Esophagus muscularis mucosa (tissue), 4 donors: ENCODE results near the gene GNB5. TPM values are rescaled to one million over a fixed set of nuclear protein-coding genes. Genes with fewer than 3 reads are reported as not detected.

Experiments used
- DNase-seq: peaks from one replicate; pipeline ENCODE4 v3.0.0-alpha.2; 2017; ENCODE audit errors: extremely low spot score
- H3K27ac ChIP-seq, 4 donors: fragments of 200-600 bp; sonication (generic); replicated peaks in 1 of 4; 1 replicate in 3 of 4; 2 replicates in 1 of 4; pipeline ENCODE4 v1.5.1; 2016 to 2019; ENCODE audit warnings: mild to moderate bottlenecking in 1 of 4
- H3K27me3 ChIP-seq, 4 donors: fragments of 200-600 bp; sonication (generic); one replicate each; pipeline versions ENCODE4 v1.5.1 to v1.6.0; 2016 to 2019
- H3K36me3 ChIP-seq, 4 donors: fragments of 200-600 bp; sonication (generic); one replicate each; pipeline ENCODE4 v1.5.1; 2016 to 2019
- H3K4me1 ChIP-seq, 4 donors: fragments of 200-600 bp; sonication (generic); one replicate each; pipeline ENCODE4 v1.5.1; 2016 to 2019
- H3K4me3 ChIP-seq, 4 donors: fragments of 200-600 bp; sonication (generic); 1 replicate in 2 of 4; 2 replicates in 2 of 4; pipeline ENCODE4 v1.5.1; 2016 to 2019; ENCODE audit warnings: mild to moderate bottlenecking in 4 of 4, moderate library complexity in 1 of 4
- H3K9me3 ChIP-seq, 4 donors: fragments of 200-600 bp; sonication (generic); 1 replicate in 3 of 4; 2 replicates in 1 of 4; pipeline ENCODE4 v1.5.1; 2016 to 2019
- EP300 ChIP-seq: sonication (generic); formaldehyde crosslinking; IDR thresholded peaks from one replicate; pipeline ENCODE4 v1.6.1; 2017; ENCODE audit warnings: antibody characterized with exemption
- POLR2A ChIP-seq: fragments of 450-650 bp; IDR thresholded peaks from one replicate; pipeline ENCODE4 v1.6.1; 2017; ENCODE audit warnings: antibody characterized with exemption, moderate library complexity, mild to moderate bottlenecking, low read depth
- POLR2AphosphoS5 ChIP-seq, 2 donors: sonication (generic); formaldehyde crosslinking; IDR thresholded peaks; one replicate each; pipeline ENCODE4 v1.6.1; 2017; ENCODE audit warnings: antibody characterized with exemption in 2 of 2
- WGBS: methylation state at CpG from one replicate; pipeline ENCODE4 v1.1.5; 2018; 5-methylcytosine and 5-hydroxymethylcytosine counted together
- intact Hi-C: fragments of 100-400 bp; cut with DNase I; formaldehyde crosslinking; loops from one replicate; pipeline ENCODE4 v1.15.1; 2023
- total RNA-seq, 4 donors: library from RNA; depleted of rRNA; stranded (reverse); fragments of >200 nt; gene quantifications; one replicate each; pipeline versions ENCODE4 v1.1.0 to v1.2.1, GENCODE V29; 2016
- TF ChIP-seq, protein P1 (sequence below), 3 experiments: fragments of 200-600 bp in 2 of 3; fragments of 450-650 bp in 1 of 3; sonication (generic) in 2 of 3; IDR thresholded peaks; one replicate each; pipeline ENCODE4 v1.5.1; 2017 to 2019; ENCODE audit warnings: antibody characterized with exemption in 3 of 3, mild to moderate bottlenecking in 2 of 3, moderate library complexity in 1 of 3

The GNB5 gene
- total RNA-seq, 4 donors from 2014 or later = 26.7 to 50.1 (median 36.2) TPM

DNA sequence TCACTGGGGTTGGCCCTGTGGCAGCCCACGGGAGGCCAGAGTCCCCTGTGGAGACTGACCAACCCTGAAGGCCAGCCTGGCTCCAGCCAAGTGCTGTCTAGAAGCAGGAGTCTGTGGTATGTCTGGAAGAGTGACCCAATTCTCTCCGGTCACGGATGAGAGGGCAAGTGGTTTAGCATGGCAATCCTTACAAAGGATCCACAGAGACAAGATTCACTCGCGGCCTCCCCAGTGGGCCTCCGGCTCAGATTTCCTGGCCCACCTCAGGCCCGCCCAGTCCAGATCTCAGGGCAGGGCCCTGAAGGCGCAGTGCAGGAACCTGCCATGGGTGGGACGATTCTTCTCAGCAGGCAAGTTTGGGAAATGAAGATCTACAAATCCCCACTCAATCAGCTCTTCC, 73.6 kb downstream of the GNB5 start:
- H3K4me1 ChIP-seq = peaks cover under 1 to 4% (median 2%) of the 10 kb centered on the region in 4 donors
- 88% methylated on average over 4 of the region's 9 CpGs for WGBS

DNA sequence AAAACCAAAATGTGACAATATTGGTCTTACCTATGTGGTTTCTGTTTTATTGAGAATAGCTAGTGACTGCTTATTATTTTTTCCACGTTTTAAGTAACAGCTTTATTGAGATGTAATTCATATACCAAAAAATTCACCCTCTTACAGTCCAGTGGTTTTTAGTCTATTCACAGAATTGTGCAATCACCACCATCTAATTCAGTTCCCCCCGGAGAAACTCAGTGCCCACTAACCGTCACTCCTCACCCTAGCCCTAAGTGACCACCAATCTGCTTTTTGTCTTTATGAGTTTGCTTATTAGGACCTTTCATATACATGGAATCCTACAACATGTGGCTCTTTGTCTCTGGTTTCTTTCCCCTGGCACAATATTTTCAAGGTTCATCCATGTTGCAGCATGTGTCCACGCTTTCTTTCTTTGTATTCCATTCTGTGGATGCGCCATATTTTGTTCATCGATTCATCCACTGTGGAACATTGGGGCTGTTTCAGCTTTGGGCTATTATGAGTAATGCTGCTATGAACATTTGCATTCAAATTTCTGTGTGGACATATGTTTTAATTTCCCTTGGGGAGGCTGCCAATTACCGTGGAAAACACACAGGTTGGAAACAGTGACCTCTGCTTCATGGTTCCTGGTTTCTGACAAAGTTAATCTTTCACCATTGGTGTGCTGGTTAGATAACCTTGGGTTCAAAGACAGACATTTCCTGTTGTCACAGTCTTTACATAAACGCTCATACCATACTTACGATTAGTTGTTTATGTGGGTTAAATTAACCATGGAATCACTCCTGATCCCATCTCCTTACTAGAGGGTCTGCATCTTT, 75.4 kb downstream of the GNB5 start:
- Histone ChIP-seq H3K36me3 (no peaks in the 10 kb centered on the region), H3K9me3 (no peaks in the 10 kb centered on the region), H3K27ac (no peak overlapping the region), H3K4me1 (peaks cover 7 to 15% (median 11%) of the 10 kb centered on the region in 4 donors), H3K27me3 (peaks cover 0 to 31% (median 25%) of the 10 kb centered on the region in 4 donors), H3K4me3 (no peak overlapping the region)
- 68% methylated on average over 9 of the region's 9 CpGs for WGBS
- TF ChIP-seq, protein P1, sequence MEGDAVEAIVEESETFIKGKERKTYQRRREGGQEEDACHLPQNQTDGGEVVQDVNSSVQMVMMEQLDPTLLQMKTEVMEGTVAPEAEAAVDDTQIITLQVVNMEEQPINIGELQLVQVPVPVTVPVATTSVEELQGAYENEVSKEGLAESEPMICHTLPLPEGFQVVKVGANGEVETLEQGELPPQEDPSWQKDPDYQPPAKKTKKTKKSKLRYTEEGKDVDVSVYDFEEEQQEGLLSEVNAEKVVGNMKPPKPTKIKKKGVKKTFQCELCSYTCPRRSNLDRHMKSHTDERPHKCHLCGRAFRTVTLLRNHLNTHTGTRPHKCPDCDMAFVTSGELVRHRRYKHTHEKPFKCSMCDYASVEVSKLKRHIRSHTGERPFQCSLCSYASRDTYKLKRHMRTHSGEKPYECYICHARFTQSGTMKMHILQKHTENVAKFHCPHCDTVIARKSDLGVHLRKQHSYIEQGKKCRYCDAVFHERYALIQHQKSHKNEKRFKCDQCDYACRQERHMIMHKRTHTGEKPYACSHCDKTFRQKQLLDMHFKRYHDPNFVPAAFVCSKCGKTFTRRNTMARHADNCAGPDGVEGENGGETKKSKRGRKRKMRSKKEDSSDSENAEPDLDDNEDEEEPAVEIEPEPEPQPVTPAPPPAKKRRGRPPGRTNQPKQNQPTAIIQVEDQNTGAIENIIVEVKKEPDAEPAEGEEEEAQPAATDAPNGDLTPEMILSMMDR (IDR thresholded peaks at IDR 0.05) = no peak
- TF ChIP-seq POLR2AphosphoS5 (IDR thresholded peaks at IDR 0.05) (no peak), POLR2A (no peak), EP300 (no peak)
- intact Hi-C loops = no loop called here
- no peak for DNase-seq

More for the DNA sequence above, 73.6 kb downstream of the GNB5 start:
- Histone ChIP-seq H3K27ac (no peak overlapping the region), H3K4me3 (no peak overlapping the region), H3K36me3 (peaks cover 0 to 4% (median 0%) of the 10 kb centered on the region in 4 donors), H3K9me3 (no peaks in the 10 kb centered on the region), H3K27me3 (peaks cover 0 to 13% (median 10%) of the 10 kb centered on the region in 4 donors)
- intact Hi-C loops = no loop called here
- no peak for DNase-seq
- no peak for TF ChIP-seq POLR2AphosphoS5 (IDR thresholded peaks at IDR 0.05)
- TF ChIP-seq, protein P1 (IDR thresholded peaks at IDR 0.05) = no peak

DNA sequence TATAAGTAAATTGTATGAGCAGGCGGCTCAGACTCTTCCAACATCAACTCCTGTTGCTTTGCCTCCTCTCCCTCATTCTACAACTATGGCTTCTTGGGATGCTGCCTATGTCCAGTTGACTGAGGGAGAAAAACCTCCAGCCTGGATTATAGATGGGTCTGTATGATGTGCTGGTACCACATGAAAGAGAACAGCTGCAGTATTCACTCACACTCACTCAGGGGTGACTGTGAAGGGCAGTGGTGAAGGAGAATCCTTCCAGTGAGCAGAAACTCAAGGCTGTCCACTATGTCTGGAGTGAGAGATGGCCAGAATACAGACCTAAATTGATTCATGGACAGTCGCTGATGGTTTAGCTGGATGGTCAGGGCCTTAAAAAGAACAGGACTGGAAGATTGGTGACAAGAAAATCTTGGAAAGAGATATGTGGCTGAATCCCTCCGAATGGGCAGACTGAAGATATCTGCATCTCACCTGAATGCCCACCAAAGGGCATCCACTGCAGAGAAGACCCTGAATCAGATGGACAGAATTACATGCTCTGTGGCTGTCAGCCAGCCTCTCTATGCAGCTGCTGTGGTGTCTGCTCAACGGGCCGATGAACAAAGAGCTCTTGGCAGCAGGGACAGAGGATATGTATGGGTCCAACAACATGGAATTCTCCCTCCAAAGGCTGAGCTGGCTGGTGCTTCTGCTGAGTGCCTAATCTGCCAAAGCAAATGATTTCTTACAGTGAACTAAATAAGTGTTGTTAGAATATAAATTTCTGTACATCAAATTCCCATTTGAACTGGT, 76.7 kb downstream of the GNB5 start:
- H3K36me3 ChIP-seq = no peaks in the 10 kb centered on the region
- TF ChIP-seq EP300 = no peak
- TF ChIP-seq POLR2AphosphoS5 (IDR thresholded peaks at IDR 0.05) = no peak
- no peak for TF ChIP-seq POLR2A
- TF ChIP-seq, protein P1 (IDR thresholded peaks at IDR 0.05) = no peak
- no peak overlapping the region for H3K4me3 ChIP-seq
- peaks cover 7 to 15% (median 11%) of the 10 kb centered on the region in 4 donors for H3K4me1 ChIP-seq
- intact Hi-C loops = no loop called here
- H3K27me3 ChIP-seq = peaks cover 0 to 44% (median 29%) of the 10 kb centered on the region in 4 donors
- H3K9me3 ChIP-seq = no peaks in the 10 kb centered on the region
- DNase-seq = no peak
- H3K27ac ChIP-seq = no peak overlapping the region
- 66% methylated on average over 4 of the region's 5 CpGs for WGBS

DNA sequence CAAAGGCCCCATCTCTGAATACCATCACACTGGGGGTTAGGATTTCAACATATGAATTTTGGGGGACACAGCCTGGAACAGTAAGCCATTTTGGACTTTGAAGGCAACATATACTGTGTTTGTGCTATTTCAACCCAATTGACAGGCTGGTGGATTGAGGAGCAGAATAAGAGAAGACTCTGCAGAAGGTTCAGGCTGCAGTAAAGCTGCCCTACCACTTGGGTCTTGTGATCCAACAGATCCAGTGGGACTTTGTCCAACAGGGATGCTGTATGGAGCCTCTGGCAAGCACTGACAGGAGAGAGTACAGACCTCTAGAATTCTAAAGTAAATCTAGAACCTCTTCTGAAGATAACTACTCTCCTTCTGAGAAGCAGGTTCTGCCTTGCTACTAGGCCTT, 77.5 kb downstream of the GNB5 start:
- Histone ChIP-seq H3K27ac (no peak overlapping the region), H3K27me3 (peaks cover 0 to 49% (median 29%) of the 10 kb centered on the region in 4 donors), H3K9me3 (no peaks in the 10 kb centered on the region), H3K4me1 (peaks cover 7 to 15% (median 11%) of the 10 kb centered on the region in 4 donors), H3K36me3 (no peaks in the 10 kb centered on the region), H3K4me3 (no peak overlapping the region)
- TF ChIP-seq EP300 (no peak), POLR2A (no peak), POLR2AphosphoS5 (IDR thresholded peaks at IDR 0.05) (no peak)
- TF ChIP-seq, protein P1 (IDR thresholded peaks at IDR 0.05) = no peak
- intact Hi-C loops = no loop called here
- DNase-seq = no peak
